WTC11 (cell line): Measurements from ENCODE around the gene ROBO2. TPM values are rescaled to one million over a fixed set of nuclear protein-coding genes. Genes with fewer than 3 reads are reported as not detected.
A peak's percentile ranks its signal among the peaks of the same experiment; 100 is the strongest.

ENCODE experiments used
- ATAC-seq: fragments of 200-7000 bp; cut with Tn5 transposase; 2 replicates; pipeline ENCODE4 v1.10.0; 2021; ENCODE audit warnings: mild to moderate bottlenecking, moderate library complexity
- CTCF ChIA-PET: fragments of 300-600 bp; sonication (Branson Sonifier 250); formaldehyde crosslinking; loops from one replicate; lab custom pipeline; 2021; ENCODE audit warnings: antibody characterized with exemption; lab: Charles Lee
- POLR2A ChIA-PET: fragments of 350-600 bp; sonication (Branson Sonifier 250); formaldehyde crosslinking; loops from one replicate; lab custom pipeline; 2021; ENCODE audit warnings: antibody characterized with exemption; lab: Charles Lee
- DNase-seq: peaks from one replicate; pipeline ENCODE4 v3.0.0; 2021; ENCODE audit warnings: low spot score
- H3K27ac Mint-ChIP-seq: 2 replicates; pipeline ENCODE4 v1.8.0; 2021; ENCODE audit warnings: mixed read lengths
- H3K27me3 Mint-ChIP-seq: 2 replicates; pipeline ENCODE4 v1.8.0; 2021; ENCODE audit warnings: low read depth, mild to moderate bottlenecking, moderate library complexity, mixed read lengths
- H3K36me3 Mint-ChIP-seq: 2 replicates; pipeline ENCODE4 v1.8.0; 2021; ENCODE audit warnings: mixed read lengths
- H3K4me1 Mint-ChIP-seq: 2 replicates; pipeline ENCODE4 v1.8.0; 2022; ENCODE audit warnings: mixed read lengths
- H3K4me3 Mint-ChIP-seq: 2 replicates; pipeline ENCODE4 v1.8.0; 2021; ENCODE audit warnings: mild to moderate bottlenecking, moderate library complexity, mixed read lengths
- H3K9me3 Mint-ChIP-seq: 2 replicates; pipeline ENCODE4 v1.8.0; 2021; ENCODE audit warnings: mixed read lengths
- AFF4 ChIP-seq: sonication (generic); formaldehyde crosslinking; IDR thresholded peaks from 2 replicates; pipeline ENCODE4 v1.8.1; 2023; ENCODE audit warnings: mild to moderate bottlenecking, missing genetic modification reagents, borderline replicate concordance
- ATF3 ChIP-seq: sonication (generic); formaldehyde crosslinking; conservative IDR thresholded peaks from 2 replicates; pipeline ENCODE4 v1.8.1; 2022; ENCODE audit warnings: mild to moderate bottlenecking, missing genetic modification reagents
- CBFB ChIP-seq: sonication (generic); formaldehyde crosslinking; IDR thresholded peaks from 2 replicates; pipeline ENCODE4 v1.8.1; 2022; ENCODE audit warnings: mild to moderate bottlenecking, low read depth, missing genetic modification reagents
- EMX1 ChIP-seq: fragments of 250-450 bp; sonication (Bioruptor Pico); IDR thresholded peaks from 2 replicates; pipeline ENCODE4 v1.8.0; 2021; ENCODE audit warnings: mild to moderate bottlenecking
- ETV6 ChIP-seq: sonication (generic); formaldehyde crosslinking; IDR thresholded peaks from 2 replicates; pipeline ENCODE4 v1.8.1; 2022; ENCODE audit warnings: mild to moderate bottlenecking, missing genetic modification reagents
- FOXK1 ChIP-seq: sonication (generic); formaldehyde crosslinking; IDR thresholded peaks from 2 replicates; pipeline ENCODE4 v1.8.0; 2022; ENCODE audit warnings: mild to moderate bottlenecking, moderate library complexity, missing genetic modification reagents
- GABPB1 ChIP-seq: sonication (generic); formaldehyde crosslinking; IDR thresholded peaks from 2 replicates; pipeline ENCODE4 v1.8.1; 2023; ENCODE audit warnings: mild to moderate bottlenecking, missing genetic modification reagents
- GRHL2 ChIP-seq: fragments of 250-450 bp; sonication (Bioruptor Pico); IDR thresholded peaks from 2 replicates; pipeline ENCODE4 v1.8.0; 2022; ENCODE audit warnings: mild to moderate bottlenecking, moderate library complexity; ENCODE audit not compliant: insufficient replicate concordance, severe bottlenecking
- NR1H2 ChIP-seq: sonication (generic); formaldehyde crosslinking; IDR thresholded peaks from 2 replicates; pipeline ENCODE4 v1.9.0; 2021; ENCODE audit warnings: mild to moderate bottlenecking, moderate library complexity, missing genetic modification reagents
- NR2C2 ChIP-seq: sonication (generic); formaldehyde crosslinking; IDR thresholded peaks from 2 replicates; pipeline ENCODE4 v1.8.0; 2022; ENCODE audit warnings: mild to moderate bottlenecking, missing genetic modification reagents
- TCF7 ChIP-seq: sonication (generic); formaldehyde crosslinking; IDR thresholded peaks from 2 replicates; pipeline ENCODE4 v1.8.0; 2022; ENCODE audit warnings: mild to moderate bottlenecking, low read depth, missing genetic modification reagents, moderate library complexity
- ZNF121 ChIP-seq: sonication (generic); formaldehyde crosslinking; IDR thresholded peaks from 2 replicates; pipeline ENCODE4 v1.8.0; 2023; ENCODE audit warnings: missing genetic modification reagents
- ZNF138 ChIP-seq: sonication (generic); formaldehyde crosslinking; conservative IDR thresholded peaks from 2 replicates; pipeline ENCODE4 v1.8.1; 2022; ENCODE audit warnings: mild to moderate bottlenecking, moderate library complexity, missing genetic modification reagents
- ZNF219 ChIP-seq: sonication (generic); formaldehyde crosslinking; IDR thresholded peaks from 2 replicates; pipeline ENCODE4 v1.8.0; 2023; ENCODE audit warnings: missing genetic modification reagents, mild to moderate bottlenecking, borderline replicate concordance
- total RNA-seq: library from RNA; stranded (reverse); gene quantifications from 3 replicates; pipeline ENCODE4 v1.2.3, GENCODE V29; 2021
- TF ChIP-seq, protein P1 (sequence below): sonication (generic); formaldehyde crosslinking; IDR thresholded peaks from 2 replicates; pipeline ENCODE4 v1.8.1; 2022; ENCODE audit warnings: low read depth, mild to moderate bottlenecking, moderate library complexity, missing genetic modification reagents, borderline replicate concordance
- TF ChIP-seq, protein P2 (sequence below): sonication (generic); formaldehyde crosslinking; IDR thresholded peaks from 2 replicates; pipeline ENCODE4 v1.8.0; 2022; ENCODE audit warnings: mild to moderate bottlenecking, missing genetic modification reagents
- TF ChIP-seq, protein P3 (sequence below): sonication (generic); formaldehyde crosslinking; IDR thresholded peaks from 2 replicates; pipeline ENCODE4 v1.8.1; 2023; ENCODE audit warnings: mild to moderate bottlenecking, missing genetic modification reagents, moderate library complexity
- TF ChIP-seq, protein P4 (sequence below): sonication (generic); formaldehyde crosslinking; IDR thresholded peaks from 2 replicates; pipeline ENCODE4 v1.8.1; 2023; ENCODE audit warnings: mild to moderate bottlenecking, moderate library complexity, missing genetic modification reagents

The ROBO2 gene
- total RNA-seq, 1 experiment from 2014 or later: 11.7 TPM

DNA sequence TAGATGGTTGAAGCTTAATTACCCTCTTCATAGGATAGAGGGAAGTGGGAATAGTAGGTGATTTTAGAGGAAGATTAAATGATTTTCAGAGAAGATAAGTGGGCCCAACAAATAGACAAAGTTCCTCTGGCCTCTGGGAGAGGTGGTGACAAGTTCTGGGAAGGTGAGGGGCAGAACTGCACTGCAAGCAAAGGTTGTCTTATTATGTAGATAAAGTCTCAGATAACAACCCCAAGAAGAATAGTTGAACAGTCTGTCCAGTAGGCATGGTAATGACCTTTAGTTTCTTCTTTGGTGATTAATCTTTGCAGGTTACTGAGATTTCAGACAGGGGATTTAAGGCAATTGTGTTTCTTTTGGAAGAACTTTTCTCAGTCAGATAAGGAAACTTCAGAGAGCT, 439.1 kb downstream of the ROBO2 start:
- TF ChIP-seq ETV6 (CRISPR knock-in tag) (no peak), CBFB (no peak), ATF3 (CRISPR knock-in tag) (no peak), GRHL2 (CRISPR knock-in tag) (no peak), AFF4 (CRISPR knock-in tag) (no peak), ZNF219 (no peak)
- TF ChIP-seq, protein P1, sequence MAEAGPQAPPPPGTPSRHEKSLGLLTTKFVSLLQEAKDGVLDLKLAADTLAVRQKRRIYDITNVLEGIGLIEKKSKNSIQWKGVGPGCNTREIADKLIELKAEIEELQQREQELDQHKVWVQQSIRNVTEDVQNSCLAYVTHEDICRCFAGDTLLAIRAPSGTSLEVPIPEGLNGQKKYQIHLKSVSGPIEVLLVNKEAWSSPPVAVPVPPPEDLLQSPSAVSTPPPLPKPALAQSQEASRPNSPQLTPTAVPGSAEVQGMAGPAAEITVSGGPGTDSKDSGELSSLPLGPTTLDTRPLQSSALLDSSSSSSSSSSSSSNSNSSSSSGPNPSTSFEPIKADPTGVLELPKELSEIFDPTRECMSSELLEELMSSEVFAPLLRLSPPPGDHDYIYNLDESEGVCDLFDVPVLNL (CRISPR knock-in tag): no peak
- TF ChIP-seq, protein P2, sequence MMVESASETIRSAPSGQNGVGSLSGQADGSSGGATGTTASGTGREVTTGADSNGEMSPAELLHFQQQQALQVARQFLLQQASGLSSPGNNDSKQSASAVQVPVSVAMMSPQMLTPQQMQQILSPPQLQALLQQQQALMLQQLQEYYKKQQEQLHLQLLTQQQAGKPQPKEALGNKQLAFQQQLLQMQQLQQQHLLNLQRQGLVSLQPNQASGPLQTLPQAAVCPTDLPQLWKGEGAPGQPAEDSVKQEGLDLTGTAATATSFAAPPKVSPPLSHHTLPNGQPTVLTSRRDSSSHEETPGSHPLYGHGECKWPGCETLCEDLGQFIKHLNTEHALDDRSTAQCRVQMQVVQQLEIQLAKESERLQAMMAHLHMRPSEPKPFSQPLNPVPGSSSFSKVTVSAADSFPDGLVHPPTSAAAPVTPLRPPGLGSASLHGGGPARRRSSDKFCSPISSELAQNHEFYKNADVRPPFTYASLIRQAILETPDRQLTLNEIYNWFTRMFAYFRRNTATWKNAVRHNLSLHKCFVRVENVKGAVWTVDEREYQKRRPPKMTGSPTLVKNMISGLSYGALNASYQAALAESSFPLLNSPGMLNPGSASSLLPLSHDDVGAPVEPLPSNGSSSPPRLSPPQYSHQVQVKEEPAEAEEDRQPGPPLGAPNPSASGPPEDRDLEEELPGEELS (CRISPR knock-in tag): no peak
- TF ChIP-seq, all 79 proteins: peak for 0
- Mint-ChIP-seq H3K27me3 (no peaks in the 10 kb centered on the region), H3K4me3 (no peak overlapping the region), H3K9me3 (peaks cover 19% of the 10 kb centered on the region), H3K27ac (no peak overlapping the region), H3K4me1 (peaks cover 37% of the 10 kb centered on the region), H3K36me3 (peaks cover 19% of the 10 kb centered on the region)
- CTCF ChIA-PET: no interaction called here
- ATAC-seq (no peak), DNase-seq (no peak)
- POLR2A ChIA-PET: no interaction called here

GRCh38 chr3:77489216-77489615, 449.3 kb downstream of the ROBO2 start:
- no peak overlapping the region for H3K27ac Mint-ChIP-seq
- ChIA-PET CTCF (no interaction called here), POLR2A (no interaction called here)
- peaks cover 18% of the 10 kb centered on the region for H3K4me1 Mint-ChIP-seq
- TF ChIP-seq ATF3 (CRISPR knock-in tag): no peak
- TF ChIP-seq NR2C2 (CRISPR knock-in tag): no peak
- no peak for TF ChIP-seq EMX1
- TF ChIP-seq ZNF138 (CRISPR knock-in tag): no peak
- TF ChIP-seq TCF7 (CRISPR knock-in tag): no peak
- no peak for TF ChIP-seq FOXK1 (CRISPR knock-in tag)
- H3K4me3 Mint-ChIP-seq: no peak overlapping the region
- H3K36me3 Mint-ChIP-seq: peaks cover 29% of the 10 kb centered on the region
- peaks cover 33% of the 10 kb centered on the region for H3K9me3 Mint-ChIP-seq
- no peaks in the 10 kb centered on the region; the same call in 1 of the 2 replicates for H3K27me3 Mint-ChIP-seq
- no peak for DNase-seq
- peak; percentile 60 for ATAC-seq

GRCh38 chr3:77491961-77492360, 452.1 kb downstream of the ROBO2 start:
- Mint-ChIP-seq H3K9me3 (peaks cover 13% of the 10 kb centered on the region), H3K27me3 (no peaks in the 10 kb centered on the region; the same call in 1 of the 2 replicates), H3K27ac (no peak overlapping the region), H3K4me1 (peaks cover 18% of the 10 kb centered on the region), H3K4me3 (no peak overlapping the region), H3K36me3 (peaks cover 11% of the 10 kb centered on the region)
- POLR2A ChIA-PET: no interaction called here
- DNase-seq (no peak), ATAC-seq (no peak)
- TF ChIP-seq TCF7 (CRISPR knock-in tag) (no peak), GABPB1 (CRISPR knock-in tag) (no peak), ZNF121 (CRISPR knock-in tag) (no peak), NR1H2 (CRISPR knock-in tag) (no peak)
- TF ChIP-seq, protein P3, sequence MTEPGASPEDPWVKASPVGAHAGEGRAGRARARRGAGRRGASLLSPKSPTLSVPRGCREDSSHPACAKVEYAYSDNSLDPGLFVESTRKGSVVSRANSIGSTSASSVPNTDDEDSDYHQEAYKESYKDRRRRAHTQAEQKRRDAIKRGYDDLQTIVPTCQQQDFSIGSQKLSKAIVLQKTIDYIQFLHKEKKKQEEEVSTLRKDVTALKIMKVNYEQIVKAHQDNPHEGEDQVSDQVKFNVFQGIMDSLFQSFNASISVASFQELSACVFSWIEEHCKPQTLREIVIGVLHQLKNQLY (CRISPR knock-in tag): no peak
- TF ChIP-seq, protein P4, sequence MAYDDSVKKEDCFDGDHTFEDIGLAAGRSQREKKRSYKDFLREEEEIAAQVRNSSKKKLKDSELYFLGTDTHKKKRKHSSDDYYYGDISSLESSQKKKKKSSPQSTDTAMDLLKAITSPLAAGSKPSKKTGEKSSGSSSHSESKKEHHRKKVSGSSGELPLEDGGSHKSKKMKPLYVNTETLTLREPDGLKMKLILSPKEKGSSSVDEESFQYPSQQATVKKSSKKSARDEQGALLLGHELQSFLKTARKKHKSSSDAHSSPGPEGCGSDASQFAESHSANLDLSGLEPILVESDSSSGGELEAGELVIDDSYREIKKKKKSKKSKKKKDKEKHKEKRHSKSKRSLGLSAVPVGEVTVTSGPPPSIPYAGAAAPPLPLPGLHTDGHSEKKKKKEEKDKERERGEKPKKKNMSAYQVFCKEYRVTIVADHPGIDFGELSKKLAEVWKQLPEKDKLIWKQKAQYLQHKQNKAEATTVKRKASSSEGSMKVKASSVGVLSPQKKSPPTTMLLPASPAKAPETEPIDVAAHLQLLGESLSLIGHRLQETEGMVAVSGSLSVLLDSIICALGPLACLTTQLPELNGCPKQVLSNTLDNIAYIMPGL: no peak
- CTCF ChIA-PET: interaction anchor here (1.3 kb wide), 1 partner anchor 144 kb away, joined by 4 read pairs; no protein-coding TSS in a partner anchor
